PFSK-1 (cell line): ENCODE results near the gene APP.

Experiments used
- FOXP2 ChIP-seq: optimal IDR thresholded peaks from 2 replicates; pipeline ENCODE3; 2011; ENCODE audit warnings: borderline replicate concordance, control low read depth, inconsistent platforms; ENCODE audit not compliant: insufficient read depth; ENCODE audit errors: extremely low read length, extremely low read depth
- POLR2AphosphoS5 ChIP-seq: IDR thresholded peaks from 2 replicates; pipeline ENCODE4 v1.6.1; 2012; ENCODE audit warnings: low read depth, mild to moderate bottlenecking, control low read depth, low read length, moderate library complexity
- SIN3A ChIP-seq: IDR thresholded peaks from 2 replicates; pipeline ENCODE4 v1.6.1; 2012; ENCODE audit warnings: mild to moderate bottlenecking, low read length, moderate library complexity, borderline replicate concordance; ENCODE audit not compliant: insufficient read depth
- TAF1 ChIP-seq: IDR thresholded peaks from 2 replicates; pipeline ENCODE4 v1.6.1; 2012; ENCODE audit warnings: low read length, control low read depth, borderline replicate concordance; ENCODE audit not compliant: insufficient read depth
- TF ChIP-seq, protein P1 (sequence below), 2 experiments: IDR thresholded peaks; 2 replicates each; pipeline versions ENCODE4 v1.6.1 to v1.8.0; 2011 to 2012; ENCODE audit warnings: low read depth in 2 of 2, low read length in 2 of 2, control low read depth in 1 of 2, inconsistent platforms in 1 of 2, mild to moderate bottlenecking in 1 of 2, moderate library complexity in 1 of 2; ENCODE audit not compliant: insufficient read depth in 1 of 2

Gene APP

DNA sequence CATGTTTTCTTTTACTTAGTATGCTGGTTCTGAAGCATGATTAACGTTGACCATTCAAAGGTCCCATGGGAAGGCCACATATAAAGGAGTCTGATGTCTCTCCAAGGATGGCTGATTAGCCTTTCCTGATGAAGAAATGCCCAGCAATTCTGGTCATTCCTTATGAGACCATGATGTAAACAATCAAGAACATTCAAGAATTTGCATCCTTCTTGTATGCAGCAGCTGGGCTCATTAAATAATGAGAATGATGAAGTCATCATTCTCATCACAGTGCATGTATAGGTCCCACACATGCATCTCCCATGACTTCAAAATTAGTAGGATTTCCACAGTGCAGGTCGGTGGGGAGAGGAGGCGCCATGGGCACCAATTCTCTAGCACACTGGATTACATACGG lies 85.4 kb downstream of the APP start:
- TF ChIP-seq, protein P1, sequence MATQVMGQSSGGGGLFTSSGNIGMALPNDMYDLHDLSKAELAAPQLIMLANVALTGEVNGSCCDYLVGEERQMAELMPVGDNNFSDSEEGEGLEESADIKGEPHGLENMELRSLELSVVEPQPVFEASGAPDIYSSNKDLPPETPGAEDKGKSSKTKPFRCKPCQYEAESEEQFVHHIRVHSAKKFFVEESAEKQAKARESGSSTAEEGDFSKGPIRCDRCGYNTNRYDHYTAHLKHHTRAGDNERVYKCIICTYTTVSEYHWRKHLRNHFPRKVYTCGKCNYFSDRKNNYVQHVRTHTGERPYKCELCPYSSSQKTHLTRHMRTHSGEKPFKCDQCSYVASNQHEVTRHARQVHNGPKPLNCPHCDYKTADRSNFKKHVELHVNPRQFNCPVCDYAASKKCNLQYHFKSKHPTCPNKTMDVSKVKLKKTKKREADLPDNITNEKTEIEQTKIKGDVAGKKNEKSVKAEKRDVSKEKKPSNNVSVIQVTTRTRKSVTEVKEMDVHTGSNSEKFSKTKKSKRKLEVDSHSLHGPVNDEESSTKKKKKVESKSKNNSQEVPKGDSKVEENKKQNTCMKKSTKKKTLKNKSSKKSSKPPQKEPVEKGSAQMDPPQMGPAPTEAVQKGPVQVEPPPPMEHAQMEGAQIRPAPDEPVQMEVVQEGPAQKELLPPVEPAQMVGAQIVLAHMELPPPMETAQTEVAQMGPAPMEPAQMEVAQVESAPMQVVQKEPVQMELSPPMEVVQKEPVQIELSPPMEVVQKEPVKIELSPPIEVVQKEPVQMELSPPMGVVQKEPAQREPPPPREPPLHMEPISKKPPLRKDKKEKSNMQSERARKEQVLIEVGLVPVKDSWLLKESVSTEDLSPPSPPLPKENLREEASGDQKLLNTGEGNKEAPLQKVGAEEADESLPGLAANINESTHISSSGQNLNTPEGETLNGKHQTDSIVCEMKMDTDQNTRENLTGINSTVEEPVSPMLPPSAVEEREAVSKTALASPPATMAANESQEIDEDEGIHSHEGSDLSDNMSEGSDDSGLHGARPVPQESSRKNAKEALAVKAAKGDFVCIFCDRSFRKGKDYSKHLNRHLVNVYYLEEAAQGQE (IDR thresholded peaks at IDR 0.05; ENCODE audit: insufficient read depth in 1 of 2, low read depth in 2 of 2, low read length in 2 of 2), result no peak
- no peak for TF ChIP-seq TAF1

DNA sequence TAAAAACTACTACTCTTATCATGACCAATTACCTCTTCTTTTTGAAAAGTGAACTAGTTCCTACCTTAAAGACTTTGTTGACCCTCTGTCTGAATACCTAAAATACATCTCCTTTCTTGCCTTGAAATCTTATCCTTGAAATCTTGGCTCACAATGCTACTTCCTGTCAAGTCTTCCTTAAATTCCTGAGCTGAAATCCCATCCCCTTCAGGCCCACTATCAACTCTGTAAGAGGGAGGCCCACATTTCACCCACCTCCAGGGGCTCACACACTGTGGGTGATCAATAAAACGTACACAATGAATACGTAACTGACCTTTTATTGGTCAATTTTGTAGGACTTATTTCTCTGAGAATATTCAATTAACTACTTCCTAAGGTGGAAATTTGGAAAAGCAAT lies 88.0 kb downstream of the APP start:
- TF ChIP-seq FOXP2 (no peak), TAF1 (no peak), SIN3A (no peak), POLR2AphosphoS5 (no peak)
- TF ChIP-seq, protein P1 (IDR thresholded peaks at IDR 0.05; ENCODE audit: insufficient read depth in 1 of 2, low read depth in 2 of 2, low read length in 2 of 2), result no peak

DNA sequence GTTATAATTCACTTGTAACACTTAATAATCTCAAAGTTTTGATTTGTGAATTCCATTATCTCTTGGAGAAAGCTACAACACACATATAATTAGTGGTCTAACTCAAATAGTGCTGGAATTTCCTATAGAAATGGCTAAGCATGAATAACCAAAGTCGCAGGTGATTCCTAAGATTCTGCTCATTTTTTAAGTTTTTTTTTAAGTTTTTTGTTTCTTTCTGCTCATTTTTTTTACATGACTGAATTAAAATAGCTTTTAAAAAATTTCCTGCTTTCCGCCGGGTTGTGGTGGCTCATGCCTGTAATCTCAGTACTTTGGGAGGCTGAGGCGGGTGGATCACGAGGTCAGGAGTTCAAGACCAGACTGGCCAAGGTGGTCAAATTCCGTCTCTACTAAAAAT lies 90.4 kb downstream of the APP start:
- TF ChIP-seq SIN3A (no peak), TAF1 (no peak), POLR2AphosphoS5 (no peak), FOXP2 (no peak)
- TF ChIP-seq, protein P1 (IDR thresholded peaks at IDR 0.05; ENCODE audit: insufficient read depth in 1 of 2, low read depth in 2 of 2, low read length in 2 of 2), result no peak

DNA sequence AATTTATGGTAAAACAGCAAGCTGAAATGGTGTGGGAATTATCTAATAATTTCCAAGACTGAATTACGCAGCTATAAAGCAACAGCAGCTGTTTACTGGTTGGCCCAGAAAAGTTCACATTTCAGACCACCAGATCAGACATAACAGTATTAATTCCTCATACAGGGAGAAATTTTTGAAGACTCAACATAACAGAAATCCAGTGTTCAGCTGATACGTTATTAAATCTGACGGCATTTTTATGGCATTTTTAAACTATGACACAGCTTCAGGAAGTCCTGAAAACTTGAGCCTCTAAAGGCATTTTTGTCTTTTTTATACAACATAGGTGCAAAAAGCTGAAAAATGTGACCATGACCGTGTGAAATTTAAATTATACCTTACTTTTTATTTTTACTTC lies 91.2 kb downstream of the APP start:
- TF ChIP-seq SIN3A, result no peak
- no peak for TF ChIP-seq FOXP2
- TF ChIP-seq, protein P1 (IDR thresholded peaks at IDR 0.05; ENCODE audit: insufficient read depth in 1 of 2, low read depth in 2 of 2, low read length in 2 of 2), result no peak
- TF ChIP-seq POLR2AphosphoS5, result no peak
- TF ChIP-seq TAF1, result no peak

DNA sequence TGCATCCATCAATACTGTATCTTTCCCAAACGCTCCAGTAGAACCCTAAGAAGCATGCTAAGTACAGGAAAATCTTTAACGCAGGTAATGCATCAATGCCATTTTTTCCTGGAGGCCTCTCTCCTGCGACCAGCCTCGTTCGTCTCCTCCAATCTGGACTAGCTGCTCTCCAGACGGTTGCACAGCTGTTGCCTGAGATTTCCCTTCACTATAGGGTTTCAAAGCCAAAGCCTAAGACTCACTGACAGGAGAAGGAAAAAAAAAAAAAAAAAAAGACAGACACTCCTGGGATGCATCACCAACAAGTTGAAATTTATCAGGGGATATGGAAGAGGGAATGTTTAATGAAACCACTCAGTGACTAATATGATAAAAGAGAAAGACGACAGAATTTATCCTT lies 93.0 kb downstream of the APP start:
- TF ChIP-seq POLR2AphosphoS5, result no peak
- TF ChIP-seq, protein P1 (IDR thresholded peaks at IDR 0.05; ENCODE audit: insufficient read depth in 1 of 2, low read depth in 2 of 2, low read length in 2 of 2), result no peak
- TF ChIP-seq FOXP2, result no peak
- no peak for TF ChIP-seq SIN3A
- no peak for TF ChIP-seq TAF1
